Prostate gland (tissue), 2 donors: ENCODE data around the gene SAMHD1.

Experiments
- POLR2AphosphoS5 ChIP-seq: sonication (generic); formaldehyde crosslinking; IDR thresholded peaks from one replicate; pipeline ENCODE4 v1.6.1; 2017; ENCODE audit warnings: antibody characterized with exemption
- TF ChIP-seq, protein P1 (sequence below), 4 experiments: fragments of 200-600 bp in 2 of 4; fragments of 450-650 bp in 2 of 4; sonication (generic) in 2 of 4; IDR thresholded peaks; 1 replicate in 3 of 4; 2 replicates in 1 of 4; pipeline ENCODE4 v1.5.1; 2016 to 2019; ENCODE audit warnings: antibody characterized with exemption in 4 of 4, mild to moderate bottlenecking in 2 of 4, moderate library complexity in 2 of 4

DNA sequence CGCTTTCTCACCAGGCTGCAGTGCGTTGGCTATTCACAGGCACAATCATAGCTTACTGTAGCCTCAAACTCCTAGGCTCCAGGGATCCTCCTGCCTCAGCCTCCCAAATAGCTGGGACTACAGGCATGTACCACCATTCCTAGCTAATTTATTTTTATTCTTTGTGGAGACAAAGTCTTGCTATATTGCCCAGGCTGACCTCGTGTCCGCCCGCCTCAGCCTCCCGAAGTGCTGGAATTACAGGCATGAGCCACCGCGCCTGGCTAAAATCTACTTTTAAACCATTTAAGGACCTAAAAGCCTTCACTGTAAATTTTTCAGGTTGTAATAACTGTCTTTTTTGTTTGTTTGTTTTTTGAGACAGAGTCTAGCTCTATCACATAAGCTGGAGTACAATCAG lies 15.2 kb downstream of the SAMHD1 start:
- TF ChIP-seq, protein P1, sequence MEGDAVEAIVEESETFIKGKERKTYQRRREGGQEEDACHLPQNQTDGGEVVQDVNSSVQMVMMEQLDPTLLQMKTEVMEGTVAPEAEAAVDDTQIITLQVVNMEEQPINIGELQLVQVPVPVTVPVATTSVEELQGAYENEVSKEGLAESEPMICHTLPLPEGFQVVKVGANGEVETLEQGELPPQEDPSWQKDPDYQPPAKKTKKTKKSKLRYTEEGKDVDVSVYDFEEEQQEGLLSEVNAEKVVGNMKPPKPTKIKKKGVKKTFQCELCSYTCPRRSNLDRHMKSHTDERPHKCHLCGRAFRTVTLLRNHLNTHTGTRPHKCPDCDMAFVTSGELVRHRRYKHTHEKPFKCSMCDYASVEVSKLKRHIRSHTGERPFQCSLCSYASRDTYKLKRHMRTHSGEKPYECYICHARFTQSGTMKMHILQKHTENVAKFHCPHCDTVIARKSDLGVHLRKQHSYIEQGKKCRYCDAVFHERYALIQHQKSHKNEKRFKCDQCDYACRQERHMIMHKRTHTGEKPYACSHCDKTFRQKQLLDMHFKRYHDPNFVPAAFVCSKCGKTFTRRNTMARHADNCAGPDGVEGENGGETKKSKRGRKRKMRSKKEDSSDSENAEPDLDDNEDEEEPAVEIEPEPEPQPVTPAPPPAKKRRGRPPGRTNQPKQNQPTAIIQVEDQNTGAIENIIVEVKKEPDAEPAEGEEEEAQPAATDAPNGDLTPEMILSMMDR (IDR thresholded peaks at IDR 0.05) = no peak
- TF ChIP-seq POLR2AphosphoS5 = no peak
